Epithelial cell of proximal tubule (primary cell): ENCODE results near the gene PDE4D. TPM values are rescaled to one million over a fixed set of nuclear protein-coding genes. Genes with fewer than 3 reads are reported as not detected.

Source experiments
- DNase-seq: peaks from one replicate; pipeline ENCODE4 v3.0.0-alpha.2; 2011; ENCODE audit warnings: low read depth
- H3K4me3 ChIP-seq: 2 replicates; pipeline ENCODE4 v1.5.1; 2011; ENCODE audit warnings: low read depth, mild to moderate bottlenecking, low read length
- CTCF ChIP-seq: conservative IDR thresholded peaks from 2 replicates; pipeline ENCODE4 v1.5.1; 2012; ENCODE audit warnings: low read depth, mild to moderate bottlenecking, low read length
- total RNA-seq: library from RNA; depleted of rRNA; stranded (reverse); fragments of >200 nt; gene quantifications from 2 replicates; pipeline ENCODE4 v1.2.3, GENCODE V29; 2015

The PDE4D gene
- total RNA-seq, 1 donor from 2014 or later = 18.4 TPM

GRCh38 chr5:59536875-59537274 lies 356.7 kb downstream of the PDE4D start:
- no peak for DNase-seq
- no peak for TF ChIP-seq CTCF
- H3K4me3 ChIP-seq = no peak overlapping the region

- TF ChIP-seq CTCF = no peak
Observed at GRCh38 chr5:59535561-59535960, 358.0 kb downstream of the PDE4D start.

GRCh38 chr5:59533730-59534108 lies 359.8 kb downstream of the PDE4D start:
- H3K4me3 ChIP-seq = no peak overlapping the region
- no peak for DNase-seq
- TF ChIP-seq CTCF = no peak

More at GRCh38 chr5:59535561-59535960, 358.0 kb downstream of the PDE4D start:
- DNase-seq = no peak
- no peak overlapping the region for H3K4me3 ChIP-seq

GRCh38 chr5:59532979-59533729 lies 360.4 kb downstream of the PDE4D start:
- H3K4me3 ChIP-seq = no peak overlapping the region
- DNase-seq = no peak
- no peak for TF ChIP-seq CTCF

GRCh38 chr5:59529239-59529638 lies 364.3 kb downstream of the PDE4D start:
- DNase-seq = no peak
- no peak overlapping the region for H3K4me3 ChIP-seq
- TF ChIP-seq CTCF = no peak

- H3K4me3 ChIP-seq = no peak overlapping the region
- TF ChIP-seq CTCF = no peak
- no peak for DNase-seq
Observed at GRCh38 chr5:59528202-59528862, 365.2 kb downstream of the PDE4D start.
